SH-SY5Y (cell line): Measurements from ENCODE around the gene MSANTD1.

Source experiments
- GATA2 ChIP-seq: IDR thresholded peaks from 2 replicates; pipeline ENCODE4 v1.6.1; 2011; ENCODE audit warnings: mild to moderate bottlenecking, low read depth, low read length
- GATA3 ChIP-seq: IDR thresholded peaks from 2 replicates; pipeline ENCODE4 v1.6.1; 2011; ENCODE audit warnings: low read depth, mild to moderate bottlenecking, low read length, moderate library complexity

DNA sequence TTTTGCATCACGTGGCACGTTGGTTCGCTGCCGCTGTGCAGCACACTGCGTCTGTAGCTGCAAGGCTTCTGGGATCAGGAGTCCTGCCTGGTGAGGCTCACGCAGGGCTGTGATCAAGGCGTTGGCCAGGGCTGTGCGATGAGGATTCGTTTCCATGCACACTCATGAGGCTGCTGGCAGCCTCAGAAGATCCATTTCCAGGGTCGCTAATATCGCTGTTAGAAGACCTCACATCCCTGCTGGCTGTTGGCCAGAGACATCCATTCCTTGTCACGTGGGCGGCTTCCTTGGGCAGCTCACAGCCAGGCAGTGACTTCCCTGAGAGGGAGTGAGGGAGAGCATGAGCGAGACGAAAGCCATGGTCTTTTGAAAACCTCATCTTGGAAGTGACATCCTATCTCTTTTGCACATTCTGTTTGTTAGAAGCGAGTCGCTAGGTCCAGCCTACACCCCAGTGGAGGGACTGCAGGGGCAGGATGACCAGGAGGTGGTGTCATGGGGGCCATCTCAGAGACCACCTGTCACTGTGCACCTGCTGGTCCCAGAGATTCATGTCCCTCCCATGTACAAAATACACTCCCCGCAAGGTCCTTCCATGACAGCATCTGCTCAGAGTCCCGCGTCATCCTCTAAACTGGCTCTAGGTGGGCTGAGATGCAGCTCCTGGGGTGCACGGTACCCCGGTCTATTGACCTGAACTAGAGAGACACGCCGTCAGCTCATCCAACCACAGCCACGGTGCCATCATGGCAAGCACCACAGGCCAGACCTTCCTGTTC, 56.1 kb downstream of the MSANTD1 start:
- no peak for TF ChIP-seq GATA3
- no peak for TF ChIP-seq GATA2
